ENCODE data around the gene CACNG5. TPM values are rescaled to one million over a fixed set of nuclear protein-coding genes. Genes with fewer than 3 reads are reported as not detected.

Gene CACNG5
- total RNA-seq, 1 donor from 2014 or later: not detected

GRCh38 chr17:66859353-66859752, 24.4 kb downstream of the CACNG5 start:
- Histone ChIP-seq H3K27ac (ENCODE audit: low read depth, low read length) (no peak overlapping the region), H3K27me3 (ENCODE audit: insufficient read depth, low read length) (peaks cover 2% of the 10 kb centered on the region), H3K4me2 (ENCODE audit: low read length) (no peak overlapping the region), H3K4me3 (ENCODE audit: insufficient read depth, low read depth, low read length) (no peak overlapping the region), H3K79me2 (ENCODE audit: insufficient read depth, low read length) (no peaks in the 10 kb centered on the region), H3K4me1 (ENCODE audit: insufficient read depth, low read length) (no peaks in the 10 kb centered on the region), H4K20me1 (ENCODE audit: insufficient read depth, low read length) (no peaks in the 10 kb centered on the region), H3K9ac (ENCODE audit: low read length) (no peak overlapping the region), H3K9me3 (ENCODE audit: insufficient read depth, low read depth, low read length) (no peaks in the 10 kb centered on the region), H2AFZ (ENCODE audit: low read depth, low read length) (no peak overlapping the region), H3K36me3 (ENCODE audit: insufficient read depth, low read length) (no peaks in the 10 kb centered on the region)
- Mint-ChIP-seq H3K9me3 (ENCODE audit: unreplicated experiment) (peaks cover 4% of the 10 kb centered on the region), H3K27ac (ENCODE audit: unreplicated experiment) (no peak overlapping the region), H3K4me3 (ENCODE audit: unreplicated experiment) (no peak overlapping the region), H3K36me3 (ENCODE audit: low read depth, unreplicated experiment) (no peaks in the 10 kb centered on the region), H3K27me3 (ENCODE audit: low read depth, unreplicated experiment) (peaks cover 12% of the 10 kb centered on the region), H3K4me1 (ENCODE audit: low read depth, unreplicated experiment) (no peaks in the 10 kb centered on the region)
- no peak for DNase-seq (ENCODE audit: low read depth)
- FAIRE-seq: no peak
- TF ChIP-seq CTCF (IDR thresholded peaks at IDR 0.05; ENCODE audit: insufficient read depth, low read depth, low read length) (no peak), EZH2 (IDR thresholded peaks at IDR 0.05; ENCODE audit: insufficient read depth, low read length) (no peak)

DNA sequence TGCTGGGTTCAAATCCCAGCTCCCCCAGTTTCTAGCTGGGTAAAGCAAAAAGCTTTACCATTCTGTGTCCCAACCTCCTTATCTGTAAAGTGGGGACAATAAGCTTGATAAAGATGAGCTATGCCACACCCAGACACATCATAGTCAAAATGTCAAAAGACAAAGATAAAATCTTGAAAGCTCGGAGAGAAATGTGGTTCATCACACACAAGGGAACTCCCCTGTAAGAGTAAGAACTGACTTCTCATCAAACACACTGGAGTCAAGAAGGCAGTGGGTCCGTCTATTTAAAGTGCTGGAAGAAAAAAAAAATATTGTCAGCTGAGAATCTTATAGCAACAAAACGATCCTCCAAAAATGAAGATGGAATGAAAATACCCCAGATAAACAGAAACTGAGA, 25.3 kb downstream of the CACNG5 start:
- no peaks in the 10 kb centered on the region for H3K36me3 Mint-ChIP-seq (ENCODE audit: low read depth, unreplicated experiment)
- Histone ChIP-seq H3K4me1 (ENCODE audit: insufficient read depth, low read length) (no peaks in the 10 kb centered on the region), H3K9me3 (ENCODE audit: insufficient read depth, low read depth, low read length) (no peaks in the 10 kb centered on the region), H3K27ac (ENCODE audit: low read depth, low read length) (no peak overlapping the region), H3K9ac (ENCODE audit: low read length) (no peak overlapping the region), H4K20me1 (ENCODE audit: insufficient read depth, low read length) (no peaks in the 10 kb centered on the region), H3K36me3 (ENCODE audit: insufficient read depth, low read length) (no peaks in the 10 kb centered on the region), H3K4me2 (ENCODE audit: low read length) (no peak overlapping the region), H3K27me3 (ENCODE audit: insufficient read depth, low read length) (peaks cover 2% of the 10 kb centered on the region), H3K79me2 (ENCODE audit: insufficient read depth, low read length) (no peaks in the 10 kb centered on the region), H2AFZ (ENCODE audit: low read depth, low read length) (no peak overlapping the region), H3K4me3 (ENCODE audit: insufficient read depth, low read depth, low read length) (no peak overlapping the region)
- no peaks in the 10 kb centered on the region for H3K9me3 Mint-ChIP-seq (ENCODE audit: unreplicated experiment)
- no peak for DNase-seq (ENCODE audit: low read depth)
- H3K4me3 Mint-ChIP-seq (ENCODE audit: unreplicated experiment): no peak overlapping the region
- H3K27me3 Mint-ChIP-seq (ENCODE audit: low read depth, unreplicated experiment): peaks cover 12% of the 10 kb centered on the region
- no peak overlapping the region for H3K27ac Mint-ChIP-seq (ENCODE audit: unreplicated experiment)
- TF ChIP-seq CTCF (IDR thresholded peaks at IDR 0.05; ENCODE audit: insufficient read depth, low read depth, low read length): no peak
- no peak for FAIRE-seq
- no peaks in the 10 kb centered on the region for H3K4me1 Mint-ChIP-seq (ENCODE audit: low read depth, unreplicated experiment)

DNA sequence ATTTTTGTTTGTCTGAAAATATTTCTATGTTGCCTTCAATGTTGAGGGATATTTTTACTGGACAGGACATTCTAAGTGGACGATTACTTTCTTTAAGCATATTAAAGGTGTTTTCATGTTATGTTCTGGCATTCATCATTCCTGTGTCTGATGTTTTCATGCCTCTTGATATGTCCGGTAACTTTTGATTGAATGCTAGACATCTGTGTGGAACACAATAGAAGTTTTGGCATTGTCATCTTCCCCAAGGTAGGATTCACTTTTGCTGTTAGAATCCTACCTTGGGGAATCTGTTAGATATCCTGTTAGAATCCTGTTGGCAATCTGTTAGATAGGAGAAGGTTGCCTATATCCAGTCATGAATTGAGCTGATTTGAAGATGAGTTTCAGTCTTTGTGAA, 28.9 kb downstream of the CACNG5 start:
- Mint-ChIP-seq H3K4me1 (ENCODE audit: low read depth, unreplicated experiment) (no peaks in the 10 kb centered on the region), H3K27ac (ENCODE audit: unreplicated experiment) (no peak overlapping the region), H3K4me3 (ENCODE audit: unreplicated experiment) (no peak overlapping the region), H3K36me3 (ENCODE audit: low read depth, unreplicated experiment) (no peaks in the 10 kb centered on the region), H3K9me3 (ENCODE audit: unreplicated experiment) (peaks cover 4% of the 10 kb centered on the region), H3K27me3 (ENCODE audit: low read depth, unreplicated experiment) (peaks cover 14% of the 10 kb centered on the region)
- H3K4me1 ChIP-seq (ENCODE audit: insufficient read depth, low read length): no peaks in the 10 kb centered on the region
- no peak for DNase-seq (ENCODE audit: low read depth)
- H3K4me2 ChIP-seq (ENCODE audit: low read length): no peak overlapping the region
- H3K27me3 ChIP-seq (ENCODE audit: insufficient read depth, low read length): peaks cover 2% of the 10 kb centered on the region
- no peak overlapping the region for H3K27ac ChIP-seq (ENCODE audit: low read depth, low read length)
- no peaks in the 10 kb centered on the region for H4K20me1 ChIP-seq (ENCODE audit: insufficient read depth, low read length)
- peaks cover 5% of the 10 kb centered on the region for H3K9me3 ChIP-seq (ENCODE audit: insufficient read depth, low read depth, low read length)
- H3K4me3 ChIP-seq (ENCODE audit: insufficient read depth, low read depth, low read length): no peak overlapping the region
- FAIRE-seq: no peak
- H3K79me2 ChIP-seq (ENCODE audit: insufficient read depth, low read length): no peaks in the 10 kb centered on the region
- no peaks in the 10 kb centered on the region for H3K36me3 ChIP-seq (ENCODE audit: insufficient read depth, low read length)
- no peak overlapping the region for H2AFZ ChIP-seq (ENCODE audit: low read depth, low read length)
- TF ChIP-seq CTCF (IDR thresholded peaks at IDR 0.05; ENCODE audit: insufficient read depth, low read depth, low read length) (no peak), EZH2 (IDR thresholded peaks at IDR 0.05; ENCODE audit: insufficient read depth, low read length) (no peak)
- H3K9ac ChIP-seq (ENCODE audit: low read length): no peak overlapping the region

All from astrocyte (in vitro differentiated cells and primary cell).